ENCODE measurements around the gene INTS2. TPM values are rescaled to one million over a fixed set of nuclear protein-coding genes. Genes with fewer than 3 reads are reported as not detected.
"Not testable (repeated sequence)": the region's sequence is repeated elsewhere in the genome, so short reads cannot be mapped to it uniquely, and the experiment has no call there.

INTS2 gene
- polyA plus RNA-seq, 1 donor (not counting 4 experiments of a cell fraction or from before 2014, with no cell fraction given), result 10.4 TPM

DNA sequence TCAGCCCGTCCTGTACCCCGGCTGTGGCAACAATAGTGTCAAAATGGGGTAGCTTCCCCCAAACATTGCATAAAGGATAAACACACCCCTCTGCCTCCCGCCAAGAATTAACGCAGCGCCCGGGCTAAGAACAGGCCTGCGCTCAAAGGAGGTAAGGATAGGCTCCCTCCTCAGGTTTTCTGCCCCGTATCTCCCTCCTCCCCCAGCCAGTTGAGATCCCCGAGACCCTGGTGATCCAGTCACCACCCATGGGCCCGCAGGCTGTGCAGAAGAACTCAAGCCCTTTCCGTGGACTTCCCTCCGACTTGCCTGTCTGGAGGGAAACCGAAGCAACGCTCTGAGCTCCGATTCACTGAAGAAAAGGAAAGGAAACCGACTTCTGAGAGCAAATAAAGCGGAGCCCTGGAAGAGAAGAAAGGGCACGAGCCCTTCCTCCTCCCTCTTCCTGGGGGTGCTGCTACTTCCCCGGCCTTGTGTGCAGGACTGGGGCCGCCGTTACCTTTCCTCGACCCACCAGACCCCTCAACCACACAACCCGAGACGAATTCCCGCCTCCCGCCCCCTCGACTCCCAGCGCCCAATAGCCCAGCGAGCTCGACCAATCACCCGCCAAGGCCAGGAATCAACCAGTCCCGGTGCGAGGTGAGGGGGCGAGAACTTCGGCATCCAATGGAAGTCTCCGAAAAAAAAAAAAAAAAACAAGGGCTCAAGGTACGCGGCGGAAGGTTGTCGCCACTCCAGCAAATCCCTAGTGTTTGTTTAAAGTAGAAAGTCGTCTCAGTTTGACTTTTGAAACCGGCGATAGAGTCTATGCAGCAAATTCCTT, 64.6 kb downstream of the INTS2 start, which contains the start of gene BRIP1:
Gene BRIP1, minus strand, starts transcription at position 554 of the 826 bp plus-strand sequence. CDS start 1,989 bp downstream, outside the sequence.
- FAIRE-seq (peak; percentile 23), DNase-seq (ENCODE audit: low read depth, low spot score) (peak; percentile 40)
- peak within 1 kb of the TSS; percentile 73 for H3K4me2 ChIP-seq (ENCODE audit: control insufficient read depth, extremely low read depth, insufficient read depth, low read depth, low read length)
- H4K20me1 ChIP-seq (ENCODE audit: control insufficient read depth, extremely low read depth, insufficient read depth, low read length), result no peaks in the 10 kb centered on the region
- TF ChIP-seq, protein P1, sequence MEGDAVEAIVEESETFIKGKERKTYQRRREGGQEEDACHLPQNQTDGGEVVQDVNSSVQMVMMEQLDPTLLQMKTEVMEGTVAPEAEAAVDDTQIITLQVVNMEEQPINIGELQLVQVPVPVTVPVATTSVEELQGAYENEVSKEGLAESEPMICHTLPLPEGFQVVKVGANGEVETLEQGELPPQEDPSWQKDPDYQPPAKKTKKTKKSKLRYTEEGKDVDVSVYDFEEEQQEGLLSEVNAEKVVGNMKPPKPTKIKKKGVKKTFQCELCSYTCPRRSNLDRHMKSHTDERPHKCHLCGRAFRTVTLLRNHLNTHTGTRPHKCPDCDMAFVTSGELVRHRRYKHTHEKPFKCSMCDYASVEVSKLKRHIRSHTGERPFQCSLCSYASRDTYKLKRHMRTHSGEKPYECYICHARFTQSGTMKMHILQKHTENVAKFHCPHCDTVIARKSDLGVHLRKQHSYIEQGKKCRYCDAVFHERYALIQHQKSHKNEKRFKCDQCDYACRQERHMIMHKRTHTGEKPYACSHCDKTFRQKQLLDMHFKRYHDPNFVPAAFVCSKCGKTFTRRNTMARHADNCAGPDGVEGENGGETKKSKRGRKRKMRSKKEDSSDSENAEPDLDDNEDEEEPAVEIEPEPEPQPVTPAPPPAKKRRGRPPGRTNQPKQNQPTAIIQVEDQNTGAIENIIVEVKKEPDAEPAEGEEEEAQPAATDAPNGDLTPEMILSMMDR (optimal IDR thresholded peaks at IDR 0.05 in 1 of 3, IDR thresholded peaks at IDR 0.05 in 1 of 3, conservative IDR thresholded peaks at IDR 0.05 in 1 of 3; ENCODE audit: extremely low read depth in 1 of 3, insufficient read depth in 2 of 3, low read length in 3 of 3), result no peak
- no peak for TF ChIP-seq EZH2 (IDR thresholded peaks at IDR 0.05; ENCODE audit: low read length)
- peaks cover 12% of the 10 kb centered on the region for H3K4me1 ChIP-seq (ENCODE audit: control insufficient read depth, extremely low read depth, insufficient read depth, low read length)
- no peaks in the 10 kb centered on the region for H3K27me3 ChIP-seq (ENCODE audit: control insufficient read depth, extremely low read depth, insufficient read depth, low read length)
- dilution Hi-C loops (cut with MboI; ENCODE audit: extremely low pct_ligation_motif_present, low sequenced_read_pairs), result no loop called here
- peak within 1 kb of the TSS; percentile 90 for H3K9ac ChIP-seq (ENCODE audit: control insufficient read depth, extremely low read depth, insufficient read depth, low read length)
- peak within 1 kb of the TSS; percentile 87 for H3K27ac ChIP-seq (ENCODE audit: control insufficient read depth, insufficient read depth, low read length)
- H3K9me3 ChIP-seq (ENCODE audit: control insufficient read depth, low read depth, low read length), result no peaks in the 10 kb centered on the region
- H3K4me3 ChIP-seq (ENCODE audit: control insufficient read depth in 2 of 3, extremely low read depth in 1 of 3, insufficient read depth in 2 of 3, low read depth in 1 of 3, low read length in 3 of 3), result peak within 1 kb of the TSS; percentile 58 to 96 (median 85)
- H3K36me3 ChIP-seq (ENCODE audit: control insufficient read depth in 2 of 2, extremely low read depth in 1 of 2, insufficient read depth in 2 of 2, low read length in 2 of 2), result no peaks in the 10 kb centered on the region
- H2AFZ ChIP-seq (ENCODE audit: control insufficient read depth, low read length), result peak within 1 kb of the TSS; percentile 99
- H3K9me1 ChIP-seq (ENCODE audit: control insufficient read depth, extremely low read depth, insufficient read depth, low read length), result no peaks in the 10 kb centered on the region
- H3K79me2 ChIP-seq (ENCODE audit: control insufficient read depth, insufficient read depth, low read length), result peaks cover 4% of the 10 kb centered on the region

DNA sequence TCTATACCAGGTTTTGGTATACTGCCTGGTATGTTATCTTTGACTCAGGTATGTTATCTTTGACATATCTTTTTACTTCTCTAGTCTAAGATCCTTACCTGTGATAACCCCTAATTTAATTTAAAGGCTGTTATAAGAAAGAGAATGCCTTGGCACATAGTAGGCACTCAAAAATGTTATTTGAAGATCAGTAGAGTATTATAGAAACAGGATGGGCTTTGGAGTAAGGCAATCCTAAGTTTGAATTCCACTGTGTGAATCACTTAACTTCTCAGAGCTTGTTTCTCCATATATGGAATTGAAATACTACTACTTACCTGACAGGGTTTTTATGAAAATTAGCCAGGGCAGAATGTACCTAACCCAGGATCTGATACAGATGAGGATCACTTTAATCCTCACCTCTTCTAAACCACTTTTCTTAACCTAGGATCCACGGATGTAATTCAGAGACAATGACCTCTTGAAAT, 65.6 kb downstream of the INTS2 start:
- Histone ChIP-seq H3K36me3 (ENCODE audit: control insufficient read depth in 2 of 2, extremely low read depth in 1 of 2, insufficient read depth in 2 of 2, low read length in 2 of 2) (no peaks in the 10 kb centered on the region), H3K9ac (ENCODE audit: control insufficient read depth, extremely low read depth, insufficient read depth, low read length) (peak overlapping the region; percentile 90), H3K4me3 (ENCODE audit: control insufficient read depth in 2 of 3, extremely low read depth in 1 of 3, insufficient read depth in 2 of 3, low read depth in 1 of 3, low read length in 3 of 3) (peak overlapping the region; percentile 58 to 96 (median 85)), H3K9me3 (ENCODE audit: control insufficient read depth, low read depth, low read length) (no peaks in the 10 kb centered on the region), H3K79me2 (ENCODE audit: control insufficient read depth, insufficient read depth, low read length) (peaks cover 4% of the 10 kb centered on the region), H3K27ac (ENCODE audit: control insufficient read depth, insufficient read depth, low read length) (peak overlapping the region; percentile 87), H3K27me3 (ENCODE audit: control insufficient read depth, extremely low read depth, insufficient read depth, low read length) (no peaks in the 10 kb centered on the region), H3K9me1 (ENCODE audit: control insufficient read depth, extremely low read depth, insufficient read depth, low read length) (no peaks in the 10 kb centered on the region), H4K20me1 (ENCODE audit: control insufficient read depth, extremely low read depth, insufficient read depth, low read length) (no peaks in the 10 kb centered on the region), H3K4me2 (ENCODE audit: control insufficient read depth, extremely low read depth, insufficient read depth, low read depth, low read length) (peak overlapping the region; percentile 73), H2AFZ (ENCODE audit: control insufficient read depth, low read length) (peak overlapping the region; percentile 99), H3K4me1 (ENCODE audit: control insufficient read depth, extremely low read depth, insufficient read depth, low read length) (peaks cover 12% of the 10 kb centered on the region)
- DNase-seq (ENCODE audit: low read depth, low spot score) (no peak), FAIRE-seq (no peak)
- no peak for TF ChIP-seq EZH2 (IDR thresholded peaks at IDR 0.05; ENCODE audit: low read length)
- TF ChIP-seq, protein P1 (optimal IDR thresholded peaks at IDR 0.05 in 1 of 3, IDR thresholded peaks at IDR 0.05 in 1 of 3, conservative IDR thresholded peaks at IDR 0.05 in 1 of 3; ENCODE audit: extremely low read depth in 1 of 3, insufficient read depth in 2 of 3, low read length in 3 of 3), result no peak
- dilution Hi-C loops (cut with MboI; ENCODE audit: extremely low pct_ligation_motif_present, low sequenced_read_pairs), result no loop called here

- H3K4me2 ChIP-seq (ENCODE audit: control insufficient read depth, extremely low read depth, insufficient read depth, low read depth, low read length); H3K9ac ChIP-seq (ENCODE audit: control insufficient read depth, extremely low read depth, insufficient read depth, low read length); H3K9me3 ChIP-seq (ENCODE audit: control insufficient read depth, low read depth, low read length); H3K36me3 ChIP-seq (ENCODE audit: control insufficient read depth in 2 of 2, extremely low read depth in 1 of 2, insufficient read depth in 2 of 2, low read length in 2 of 2); DNase-seq (ENCODE audit: low read depth, low spot score); H3K27me3 ChIP-seq (ENCODE audit: control insufficient read depth, extremely low read depth, insufficient read depth, low read length); H3K4me3 ChIP-seq (ENCODE audit: control insufficient read depth in 2 of 3, extremely low read depth in 1 of 3, insufficient read depth in 2 of 3, low read depth in 1 of 3, low read length in 3 of 3); FAIRE-seq; H2AFZ ChIP-seq (ENCODE audit: control insufficient read depth, low read length); H4K20me1 ChIP-seq (ENCODE audit: control insufficient read depth, extremely low read depth, insufficient read depth, low read length); dilution Hi-C loops (cut with MboI; ENCODE audit: extremely low pct_ligation_motif_present, low sequenced_read_pairs); H3K79me2 ChIP-seq (ENCODE audit: control insufficient read depth, insufficient read depth, low read length); H3K9me1 ChIP-seq (ENCODE audit: control insufficient read depth, extremely low read depth, insufficient read depth, low read length); H3K27ac ChIP-seq (ENCODE audit: control insufficient read depth, insufficient read depth, low read length): not testable (repeated sequence)
- H3K4me1 ChIP-seq (ENCODE audit: control insufficient read depth, extremely low read depth, insufficient read depth, low read length), result peaks cover 12% of the 10 kb centered on the region
Observed at GRCh38 chr17:61860397-61860796, 67.4 kb downstream of the INTS2 start.
